Osteocyte (in vitro differentiated cells): ENCODE results near the gene GNB3. TPM values are rescaled to one million over a fixed set of nuclear protein-coding genes. Genes with fewer than 3 reads are reported as not detected.
A peak's percentile ranks its signal among the peaks of the same experiment; 100 is the strongest.

ENCODE experiments used
- DNase-seq: peaks from one replicate; pipeline ENCODE4 v3.0.0; 2021; ENCODE audit warnings: mixed read lengths; ENCODE audit not compliant: unreplicated experiment; ENCODE audit errors: extremely low spot score
- H3K27ac Mint-ChIP-seq: one replicate; pipeline ENCODE4 v1.8.0; 2021; ENCODE audit warnings: mild to moderate bottlenecking, mixed read lengths; ENCODE audit not compliant: unreplicated experiment
- H3K27me3 Mint-ChIP-seq: one replicate; pipeline ENCODE4 v1.8.0; 2021; ENCODE audit warnings: mixed read lengths; ENCODE audit not compliant: unreplicated experiment
- H3K36me3 Mint-ChIP-seq: one replicate; pipeline ENCODE4 v1.8.0; 2021; ENCODE audit warnings: mixed read lengths; ENCODE audit not compliant: unreplicated experiment
- H3K4me1 Mint-ChIP-seq: one replicate; pipeline ENCODE4 v1.8.0; 2021; ENCODE audit warnings: mixed read lengths; ENCODE audit not compliant: unreplicated experiment
- H3K4me3 Mint-ChIP-seq: one replicate; pipeline ENCODE4 v1.8.0; 2021; ENCODE audit warnings: mild to moderate bottlenecking, moderate library complexity, mixed read lengths; ENCODE audit not compliant: unreplicated experiment
- H3K9me3 Mint-ChIP-seq: one replicate; pipeline ENCODE4 v1.8.0; 2021; ENCODE audit warnings: mixed read lengths; ENCODE audit not compliant: unreplicated experiment
- total RNA-seq: library from RNA; stranded (reverse); gene quantifications from 2 replicates; pipeline ENCODE4 v1.2.1, GENCODE V29; 2021
- TF ChIP-seq, protein P1 (sequence below): fragments of 200-600 bp; sonication (generic); IDR thresholded peaks from 2 replicates; pipeline ENCODE4 v1.5.0; 2021; ENCODE audit warnings: antibody characterized with exemption, mild to moderate bottlenecking, moderate library complexity

The GNB3 gene
- total RNA-seq, 1 donor from 2014 or later = 10.6 TPM

DNA sequence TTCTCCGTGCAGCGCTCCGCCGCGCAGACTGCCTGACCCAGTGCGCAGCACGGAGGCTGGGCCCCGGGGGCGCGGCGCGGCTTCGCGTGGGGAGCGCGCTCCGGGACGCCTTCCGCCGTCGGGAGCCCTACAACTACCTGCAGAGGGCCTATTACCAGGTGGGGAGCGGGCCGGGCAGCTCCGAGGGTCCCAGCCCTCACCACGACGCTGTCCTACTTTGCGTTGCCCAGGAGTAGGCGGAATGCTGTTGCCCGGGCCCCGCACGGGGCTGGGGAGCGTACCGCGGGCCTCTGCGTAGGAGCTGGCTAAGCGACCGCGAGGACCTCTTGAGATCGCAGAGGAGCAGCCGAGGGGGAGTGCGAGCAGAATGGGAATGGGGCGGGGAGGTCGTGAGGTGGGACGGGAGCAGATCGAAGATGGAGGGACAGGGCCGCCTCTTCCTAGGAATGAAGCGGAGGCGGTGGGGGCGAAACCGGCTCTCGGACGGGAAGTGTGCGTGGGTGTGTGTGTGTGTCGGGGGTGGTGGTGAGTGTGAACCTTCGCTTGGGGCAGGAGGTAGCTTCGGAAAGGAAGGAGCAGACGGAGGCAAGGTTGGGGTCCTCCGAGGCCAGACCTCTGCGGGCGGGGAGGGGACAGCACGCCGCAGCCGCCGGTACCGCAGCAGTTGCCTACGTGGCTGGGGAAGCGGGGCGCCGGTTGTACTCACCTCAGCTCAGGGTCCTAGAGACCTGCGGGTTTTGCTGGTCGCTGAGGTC lies 11.8 kb upstream of the GNB3 start:
- H3K9me3 Mint-ChIP-seq = no peaks in the 10 kb centered on the region
- H3K4me3 Mint-ChIP-seq = peak overlapping the region; percentile 97
- peak overlapping the region; percentile 98 for H3K27ac Mint-ChIP-seq
- peaks cover 17% of the 10 kb centered on the region for H3K36me3 Mint-ChIP-seq
- H3K4me1 Mint-ChIP-seq = peaks cover 32% of the 10 kb centered on the region
- TF ChIP-seq, protein P1, sequence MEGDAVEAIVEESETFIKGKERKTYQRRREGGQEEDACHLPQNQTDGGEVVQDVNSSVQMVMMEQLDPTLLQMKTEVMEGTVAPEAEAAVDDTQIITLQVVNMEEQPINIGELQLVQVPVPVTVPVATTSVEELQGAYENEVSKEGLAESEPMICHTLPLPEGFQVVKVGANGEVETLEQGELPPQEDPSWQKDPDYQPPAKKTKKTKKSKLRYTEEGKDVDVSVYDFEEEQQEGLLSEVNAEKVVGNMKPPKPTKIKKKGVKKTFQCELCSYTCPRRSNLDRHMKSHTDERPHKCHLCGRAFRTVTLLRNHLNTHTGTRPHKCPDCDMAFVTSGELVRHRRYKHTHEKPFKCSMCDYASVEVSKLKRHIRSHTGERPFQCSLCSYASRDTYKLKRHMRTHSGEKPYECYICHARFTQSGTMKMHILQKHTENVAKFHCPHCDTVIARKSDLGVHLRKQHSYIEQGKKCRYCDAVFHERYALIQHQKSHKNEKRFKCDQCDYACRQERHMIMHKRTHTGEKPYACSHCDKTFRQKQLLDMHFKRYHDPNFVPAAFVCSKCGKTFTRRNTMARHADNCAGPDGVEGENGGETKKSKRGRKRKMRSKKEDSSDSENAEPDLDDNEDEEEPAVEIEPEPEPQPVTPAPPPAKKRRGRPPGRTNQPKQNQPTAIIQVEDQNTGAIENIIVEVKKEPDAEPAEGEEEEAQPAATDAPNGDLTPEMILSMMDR = no peak
- peak; percentile 85 for DNase-seq
- no peaks in the 10 kb centered on the region for H3K27me3 Mint-ChIP-seq

DNA sequence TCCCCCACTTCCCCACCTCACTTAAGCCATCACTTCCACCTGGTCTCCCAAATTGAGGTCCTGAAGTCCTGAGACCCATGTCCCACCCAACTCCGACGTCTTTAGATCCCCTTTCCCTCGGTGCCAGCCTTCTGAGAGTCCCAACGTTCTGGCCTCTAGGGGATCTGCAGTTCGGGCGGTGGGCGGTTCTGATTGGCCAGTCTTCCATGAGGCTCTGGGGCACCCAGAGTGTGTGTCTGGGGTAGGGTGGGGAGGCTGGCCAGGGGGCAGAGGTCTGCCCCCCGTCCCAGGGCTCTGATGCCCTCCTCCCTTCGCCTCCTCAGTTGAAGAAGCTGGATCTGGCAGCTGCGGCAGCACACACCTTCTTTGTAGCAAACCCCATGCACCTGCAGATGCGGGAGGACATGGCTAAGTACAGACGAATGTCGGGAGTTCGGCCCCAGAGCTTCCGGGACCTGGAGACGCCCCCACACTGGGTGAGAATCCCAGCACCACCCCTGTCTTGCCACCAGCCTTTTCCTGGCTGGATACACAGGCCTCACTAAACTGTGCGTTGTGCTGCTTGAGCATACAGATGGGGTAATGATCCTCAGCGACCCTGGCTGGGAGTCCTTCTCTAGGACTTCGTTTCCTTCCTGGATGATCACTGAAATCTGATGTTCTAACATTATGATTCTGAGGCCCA lies 11.0 kb upstream of the GNB3 start:
- Mint-ChIP-seq H3K4me1 (peaks cover 29% of the 10 kb centered on the region), H3K4me3 (peak overlapping the region; percentile 97), H3K27ac (peak overlapping the region; percentile 98), H3K27me3 (no peaks in the 10 kb centered on the region), H3K9me3 (no peaks in the 10 kb centered on the region), H3K36me3 (peaks cover 22% of the 10 kb centered on the region)
- TF ChIP-seq, protein P1 = peak; percentile 27
- no peak for DNase-seq

DNA sequence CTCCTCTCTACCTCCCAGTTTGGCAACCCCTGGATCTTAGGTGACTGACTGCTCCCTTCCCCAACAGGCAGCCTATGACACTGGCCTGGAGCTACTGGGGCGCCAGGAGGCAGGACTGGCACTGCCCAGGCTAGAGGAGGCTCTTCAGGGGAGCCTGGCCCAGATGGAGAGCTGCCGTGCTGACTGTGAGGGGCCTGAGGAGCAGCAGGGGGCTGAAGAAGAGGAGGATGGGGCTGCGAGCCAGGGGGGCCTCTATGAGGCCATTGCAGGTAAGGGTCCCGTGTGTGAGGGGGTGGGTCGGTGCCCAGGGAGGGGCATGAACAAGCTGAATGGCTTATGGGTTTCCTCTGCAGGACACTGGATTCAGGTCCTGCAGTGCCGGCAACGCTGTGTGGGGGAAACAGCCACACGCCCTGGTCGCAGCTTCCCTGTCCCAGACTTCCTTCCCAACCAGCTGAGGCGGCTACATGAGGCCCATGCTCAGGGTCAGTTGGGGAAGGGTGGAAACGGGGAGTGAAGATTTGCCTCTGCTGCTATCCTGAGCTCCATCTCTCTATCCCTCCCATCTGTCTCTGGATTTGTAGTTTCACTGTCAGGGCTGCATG lies 10.3 kb upstream of the GNB3 start:
- H3K9me3 Mint-ChIP-seq = no peaks in the 10 kb centered on the region
- DNase-seq = no peak
- H3K27me3 Mint-ChIP-seq = no peaks in the 10 kb centered on the region
- TF ChIP-seq, protein P1 = no peak
- H3K4me1 Mint-ChIP-seq = peaks cover 24% of the 10 kb centered on the region
- H3K4me3 Mint-ChIP-seq = peak overlapping the region; percentile 97
- H3K36me3 Mint-ChIP-seq = peaks cover 22% of the 10 kb centered on the region
- H3K27ac Mint-ChIP-seq = peak overlapping the region; percentile 31

DNA sequence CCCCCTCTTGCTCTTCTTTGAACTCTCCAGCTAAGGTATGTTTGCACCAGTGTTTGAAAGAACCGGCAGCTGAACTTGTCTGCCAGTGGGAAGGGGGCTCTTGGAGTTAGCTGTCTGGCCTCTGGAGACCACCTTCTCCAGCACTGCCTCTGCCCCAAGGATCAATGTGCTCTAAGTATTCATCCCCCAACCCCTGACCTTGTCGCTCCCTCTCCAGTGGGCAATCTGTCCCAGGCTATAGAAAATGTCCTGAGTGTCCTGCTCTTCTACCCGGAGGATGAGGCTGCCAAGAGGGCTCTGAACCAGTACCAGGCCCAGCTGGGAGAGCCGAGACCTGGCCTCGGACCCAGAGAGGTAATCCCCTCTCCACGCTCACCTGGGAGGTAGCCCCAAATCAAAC lies 9.7 kb upstream of the GNB3 start:
- H3K27ac Mint-ChIP-seq = no peak overlapping the region
- no peak overlapping the region for H3K4me3 Mint-ChIP-seq
- H3K36me3 Mint-ChIP-seq = peaks cover 22% of the 10 kb centered on the region
- peaks cover 20% of the 10 kb centered on the region for H3K4me1 Mint-ChIP-seq
- H3K27me3 Mint-ChIP-seq = no peaks in the 10 kb centered on the region
- TF ChIP-seq, protein P1 = no peak
- no peak for DNase-seq
- H3K9me3 Mint-ChIP-seq = no peaks in the 10 kb centered on the region

DNA sequence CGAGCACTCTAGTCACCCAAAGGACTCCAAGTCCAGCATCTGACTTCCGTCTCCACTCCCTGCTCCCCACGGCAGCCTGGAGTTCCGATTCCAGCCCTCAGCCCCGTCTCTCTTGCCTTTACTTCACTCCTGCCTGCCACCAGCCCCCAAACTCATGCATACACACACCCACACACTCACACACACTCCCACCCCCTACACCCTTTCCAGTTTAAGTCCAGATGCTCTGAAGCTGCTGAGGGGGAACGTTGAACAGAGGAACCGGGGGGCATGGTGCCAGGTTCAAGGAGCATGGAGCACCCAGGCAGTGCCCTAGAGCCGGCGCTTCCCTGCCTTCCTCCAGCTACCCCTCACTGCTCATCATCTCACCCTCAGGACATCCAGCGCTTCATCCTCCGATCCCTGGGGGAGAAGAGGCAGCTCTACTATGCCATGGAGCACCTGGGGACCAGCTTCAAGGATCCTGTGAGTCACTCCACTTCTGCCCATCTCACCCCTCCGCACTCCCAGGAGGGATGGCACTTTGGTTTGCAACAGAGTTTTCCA lies 9.2 kb upstream of the GNB3 start:
- TF ChIP-seq, protein P1 = no peak
- peaks cover 22% of the 10 kb centered on the region for H3K36me3 Mint-ChIP-seq
- H3K27ac Mint-ChIP-seq = no peak overlapping the region
- no peak for DNase-seq
- H3K4me3 Mint-ChIP-seq = peak overlapping the region; percentile 26
- peaks cover 20% of the 10 kb centered on the region for H3K4me1 Mint-ChIP-seq
- no peaks in the 10 kb centered on the region for H3K27me3 Mint-ChIP-seq
- no peaks in the 10 kb centered on the region for H3K9me3 Mint-ChIP-seq
